ENCODE measurements around the gene CUL2.

DNA sequence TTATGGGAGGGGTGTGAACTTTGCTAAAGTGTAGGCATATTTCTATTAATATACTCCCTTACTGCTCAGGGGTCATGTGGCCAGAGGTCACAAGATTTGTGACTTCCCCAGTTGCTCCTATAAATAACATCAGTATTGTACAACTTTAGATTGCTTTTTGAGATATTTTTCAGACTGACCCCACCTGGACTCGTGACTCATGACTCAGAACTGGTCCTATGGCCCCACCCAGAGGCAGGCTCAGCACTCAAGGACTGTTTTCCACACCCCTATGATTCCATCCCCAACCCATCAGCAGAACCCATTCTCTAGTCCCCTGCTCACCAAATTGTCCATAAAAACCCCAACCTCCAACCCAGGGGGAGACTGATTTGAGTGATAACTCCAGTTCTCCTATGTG lies 2.7 kb upstream of the CUL2 start:
- TF ChIP-seq POLR2A (IDR thresholded peaks at IDR 0.05; ENCODE audit: low read length) (no peak), GATA1 (IDR thresholded peaks at IDR 0.05; ENCODE audit: low read depth, low read length) (no peak)
